Panc1 (cell line): ENCODE data around the gene COX7B2. TPM values are rescaled to one million over a fixed set of nuclear protein-coding genes. Genes with fewer than 3 reads are reported as not detected.

ENCODE experiments used
- ATAC-seq: fragments of 200-7000 bp; cut with Tn5 transposase; 2 replicates; pipeline ENCODE4 v1.9.1; 2020; ENCODE audit warnings: mild to moderate bottlenecking, moderate library complexity
- BruUV-seq: library from RNA; stranded (reverse); fragments of 400-500 nt; replicated peaks from 2 replicates; lab custom pipeline; 2021; lab: Mats Ljungman, UMichigan
- CTCF ChIA-PET: fragments of 300-600 bp; sonication (Branson Sonifier 250); formaldehyde crosslinking; loops from one replicate; lab custom pipeline; 2022; ENCODE audit warnings: antibody characterized with exemption; lab: Charles Lee
- POLR2A ChIA-PET: fragments of 300-600 bp; sonication (Branson Sonifier 250); formaldehyde crosslinking; loops from one replicate; lab custom pipeline; 2022; ENCODE audit warnings: antibody characterized with exemption; lab: Charles Lee
- DNase-seq: peaks from one replicate; pipeline ENCODE4 v3.0.0-alpha.2; 2010; ENCODE audit warnings: low read depth, low spot score
- H3K27ac ChIP-seq: 2 replicates; pipeline ENCODE4 v1.5.1; 2011; ENCODE audit warnings: mild to moderate bottlenecking, low read length, inconsistent platforms
- H3K27me3 ChIP-seq: fragments of 200-500 bp; sonication (Bioruptor generic); 2 replicates; pipeline ENCODE4 v1.6.0; 2014; ENCODE audit warnings: low read length, inconsistent platforms; ENCODE audit not compliant: control insufficient read depth, insufficient read depth
- H3K36me3 ChIP-seq: fragments of 200-500 bp; sonication (Bioruptor generic); 2 replicates; pipeline ENCODE4 v1.5.1; 2014; ENCODE audit warnings: inconsistent platforms, mild to moderate bottlenecking, low read length, moderate library complexity; ENCODE audit not compliant: control insufficient read depth, insufficient read depth
- H3K4me1 ChIP-seq: 2 replicates; pipeline ENCODE4 v1.5.1; 2011; ENCODE audit warnings: inconsistent platforms, mild to moderate bottlenecking, low read length, moderate library complexity; ENCODE audit not compliant: control insufficient read depth, insufficient read depth
- H3K4me3 ChIP-seq, 2 experiments: 2 replicates each; pipeline ENCODE4 v1.5.1; 2011 to 2012; ENCODE audit warnings: low read depth in 2 of 2, low read length in 2 of 2, mild to moderate bottlenecking in 2 of 2, inconsistent platforms in 1 of 2, moderate library complexity in 1 of 2
- H3K9me3 ChIP-seq: fragments of 200-500 bp; sonication (Bioruptor generic); 2 replicates; pipeline ENCODE4 v1.5.1; 2014; ENCODE audit warnings: low read depth, mild to moderate bottlenecking, inconsistent platforms, low read length, moderate library complexity; ENCODE audit not compliant: control insufficient read depth, insufficient read depth
- POLR2AphosphoS5 ChIP-seq: IDR thresholded peaks from 2 replicates; pipeline ENCODE4 v1.6.1; 2012; ENCODE audit warnings: mild to moderate bottlenecking, low read depth, low read length, moderate library complexity
- SIN3A ChIP-seq: IDR thresholded peaks from 2 replicates; pipeline ENCODE4 v1.6.1; 2012; ENCODE audit warnings: low read depth, mild to moderate bottlenecking, low read length, moderate library complexity, borderline replicate concordance; ENCODE audit not compliant: insufficient read depth
- TCF7L2 ChIP-seq: IDR thresholded peaks from 2 replicates; pipeline ENCODE4 v1.6.1; 2011; ENCODE audit warnings: mild to moderate bottlenecking, low read depth, low read length, inconsistent platforms
- in situ Hi-C: cut with HindIII; loops from 2 replicates; pipeline ENCODE4 v1.10.0; 2016; ENCODE audit warnings: low sequenced_read_pairs, low pct_unique_long_range_greater_than_20kb
- intact Hi-C: fragments of 100-400 bp; cut with micrococcal nuclease; formaldehyde crosslinking; loops from one replicate; pipeline ENCODE4 v1.10.0; 2022; ENCODE audit not compliant: unreplicated experiment
- total RNA-seq: library from RNA; stranded (reverse); gene quantifications from one replicate; pipeline ENCODE4 v1.2.1, GENCODE V29; 2021; ENCODE audit not compliant: unreplicated experiment
- TF ChIP-seq, protein P1 (sequence below), 2 experiments: IDR thresholded peaks; 2 replicates each; pipeline ENCODE4 v1.6.1; 2011 to 2012; ENCODE audit warnings: low read depth in 2 of 2, control low read depth in 1 of 2, low read length in 1 of 2, mild to moderate bottlenecking in 1 of 2, moderate library complexity in 1 of 2; ENCODE audit not compliant: insufficient read depth in 1 of 2
- TF ChIP-seq, protein P2 (sequence below): fragments of 450-650 bp; IDR thresholded peaks from 2 replicates; pipeline ENCODE4 v1.5.1; 2017; ENCODE audit warnings: mild to moderate bottlenecking

Gene COX7B2
- total RNA-seq, 1 experiment from 2014 or later, result not detected

- Histone ChIP-seq H3K9me3 (no peaks in the 10 kb centered on the region), H3K27me3 (no peaks in the 10 kb centered on the region), H3K4me3 (no peak overlapping the region), H3K4me1 (no peaks in the 10 kb centered on the region), H3K36me3 (no peaks in the 10 kb centered on the region), H3K27ac (no peak overlapping the region)
- BruUV-seq, result no TSS peak
- in situ Hi-C loops (no loop called here), intact Hi-C loops (no loop called here)
- TF ChIP-seq POLR2AphosphoS5 (no peak), SIN3A (no peak), TCF7L2 (no peak)
- TF ChIP-seq, protein P1, sequence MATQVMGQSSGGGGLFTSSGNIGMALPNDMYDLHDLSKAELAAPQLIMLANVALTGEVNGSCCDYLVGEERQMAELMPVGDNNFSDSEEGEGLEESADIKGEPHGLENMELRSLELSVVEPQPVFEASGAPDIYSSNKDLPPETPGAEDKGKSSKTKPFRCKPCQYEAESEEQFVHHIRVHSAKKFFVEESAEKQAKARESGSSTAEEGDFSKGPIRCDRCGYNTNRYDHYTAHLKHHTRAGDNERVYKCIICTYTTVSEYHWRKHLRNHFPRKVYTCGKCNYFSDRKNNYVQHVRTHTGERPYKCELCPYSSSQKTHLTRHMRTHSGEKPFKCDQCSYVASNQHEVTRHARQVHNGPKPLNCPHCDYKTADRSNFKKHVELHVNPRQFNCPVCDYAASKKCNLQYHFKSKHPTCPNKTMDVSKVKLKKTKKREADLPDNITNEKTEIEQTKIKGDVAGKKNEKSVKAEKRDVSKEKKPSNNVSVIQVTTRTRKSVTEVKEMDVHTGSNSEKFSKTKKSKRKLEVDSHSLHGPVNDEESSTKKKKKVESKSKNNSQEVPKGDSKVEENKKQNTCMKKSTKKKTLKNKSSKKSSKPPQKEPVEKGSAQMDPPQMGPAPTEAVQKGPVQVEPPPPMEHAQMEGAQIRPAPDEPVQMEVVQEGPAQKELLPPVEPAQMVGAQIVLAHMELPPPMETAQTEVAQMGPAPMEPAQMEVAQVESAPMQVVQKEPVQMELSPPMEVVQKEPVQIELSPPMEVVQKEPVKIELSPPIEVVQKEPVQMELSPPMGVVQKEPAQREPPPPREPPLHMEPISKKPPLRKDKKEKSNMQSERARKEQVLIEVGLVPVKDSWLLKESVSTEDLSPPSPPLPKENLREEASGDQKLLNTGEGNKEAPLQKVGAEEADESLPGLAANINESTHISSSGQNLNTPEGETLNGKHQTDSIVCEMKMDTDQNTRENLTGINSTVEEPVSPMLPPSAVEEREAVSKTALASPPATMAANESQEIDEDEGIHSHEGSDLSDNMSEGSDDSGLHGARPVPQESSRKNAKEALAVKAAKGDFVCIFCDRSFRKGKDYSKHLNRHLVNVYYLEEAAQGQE (IDR thresholded peaks at IDR 0.05; ENCODE audit: insufficient read depth in 1 of 2, low read depth in 2 of 2, low read length in 1 of 2), result no peak
- TF ChIP-seq, protein P2, sequence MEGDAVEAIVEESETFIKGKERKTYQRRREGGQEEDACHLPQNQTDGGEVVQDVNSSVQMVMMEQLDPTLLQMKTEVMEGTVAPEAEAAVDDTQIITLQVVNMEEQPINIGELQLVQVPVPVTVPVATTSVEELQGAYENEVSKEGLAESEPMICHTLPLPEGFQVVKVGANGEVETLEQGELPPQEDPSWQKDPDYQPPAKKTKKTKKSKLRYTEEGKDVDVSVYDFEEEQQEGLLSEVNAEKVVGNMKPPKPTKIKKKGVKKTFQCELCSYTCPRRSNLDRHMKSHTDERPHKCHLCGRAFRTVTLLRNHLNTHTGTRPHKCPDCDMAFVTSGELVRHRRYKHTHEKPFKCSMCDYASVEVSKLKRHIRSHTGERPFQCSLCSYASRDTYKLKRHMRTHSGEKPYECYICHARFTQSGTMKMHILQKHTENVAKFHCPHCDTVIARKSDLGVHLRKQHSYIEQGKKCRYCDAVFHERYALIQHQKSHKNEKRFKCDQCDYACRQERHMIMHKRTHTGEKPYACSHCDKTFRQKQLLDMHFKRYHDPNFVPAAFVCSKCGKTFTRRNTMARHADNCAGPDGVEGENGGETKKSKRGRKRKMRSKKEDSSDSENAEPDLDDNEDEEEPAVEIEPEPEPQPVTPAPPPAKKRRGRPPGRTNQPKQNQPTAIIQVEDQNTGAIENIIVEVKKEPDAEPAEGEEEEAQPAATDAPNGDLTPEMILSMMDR, result no peak
- no peak for DNase-seq
- ChIA-PET CTCF (no interaction called here), POLR2A (no interaction called here)
- ATAC-seq, result no peak
Measured at GRCh38 chr4:46730075-46730474, 179.0 kb downstream of the COX7B2 start.

DNA sequence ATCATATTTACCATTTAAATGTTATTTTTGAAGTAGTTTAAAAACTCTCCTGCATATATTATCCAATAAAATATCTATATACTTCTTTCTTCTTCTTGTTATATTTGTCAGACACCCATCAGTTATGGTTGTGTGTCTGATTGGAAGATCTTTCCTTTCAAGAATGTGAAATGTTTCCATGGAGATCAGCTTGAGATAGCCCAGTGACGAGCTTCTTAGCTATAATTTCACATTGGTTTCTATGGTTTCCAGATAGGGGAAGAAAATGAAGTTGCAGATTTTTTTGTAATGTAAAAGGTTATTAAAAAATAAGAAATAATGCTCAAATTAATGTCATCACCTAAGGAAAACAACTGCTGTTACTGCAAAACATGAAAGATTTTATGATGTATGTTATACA, 189.0 kb downstream of the COX7B2 start:
- ATAC-seq (no peak), DNase-seq (no peak)
- ChIA-PET POLR2A (no interaction called here), CTCF (no interaction called here)
- H3K9me3 ChIP-seq, result no peaks in the 10 kb centered on the region
- H3K4me3 ChIP-seq, result no peak overlapping the region
- TF ChIP-seq, protein P2, result no peak
- TF ChIP-seq POLR2AphosphoS5 (no peak), SIN3A (no peak), TCF7L2 (no peak)
- TF ChIP-seq, protein P1 (IDR thresholded peaks at IDR 0.05; ENCODE audit: insufficient read depth in 1 of 2, low read depth in 2 of 2, low read length in 1 of 2), result no peak
- no peaks in the 10 kb centered on the region for H3K4me1 ChIP-seq
- intact Hi-C loops (no loop called here), in situ Hi-C loops (no loop called here)
- H3K27ac ChIP-seq, result no peak overlapping the region
- H3K27me3 ChIP-seq, result no peaks in the 10 kb centered on the region
- no TSS peak for BruUV-seq
- no peaks in the 10 kb centered on the region for H3K36me3 ChIP-seq
